ENCODE results near the gene ZNF469.

Gene ZNF469

DNA sequence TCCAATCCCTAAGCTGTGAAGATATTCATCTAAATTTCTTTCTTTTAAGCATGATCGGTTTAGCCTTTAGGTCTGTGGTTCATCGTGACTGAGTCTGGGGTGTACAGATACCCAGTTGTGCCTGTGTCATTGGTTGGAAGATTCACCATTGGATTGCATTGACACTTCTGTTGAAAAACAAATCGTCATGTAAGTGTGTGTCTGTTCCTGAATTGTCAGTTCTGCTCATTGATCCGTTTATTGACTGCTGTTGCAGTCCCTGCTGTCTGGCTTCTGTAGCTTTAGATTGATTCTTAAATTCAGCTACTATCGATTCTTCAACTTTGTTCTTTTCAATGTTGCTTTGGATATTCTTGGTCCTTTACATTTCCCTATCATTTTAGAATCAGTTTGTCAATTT lies 21.0 kb upstream of the ZNF469 start:
- Mint-ChIP-seq H3K27me3 (ENCODE audit: low read depth, poor library complexity) (peaks cover 34% of the 10 kb centered on the region), H3K4me3 (no peak overlapping the region), H3K4me1 (no peaks in the 10 kb centered on the region), H3K9me3 (peaks cover 44% of the 10 kb centered on the region), H3K36me3 (ENCODE audit: low read depth) (no peaks in the 10 kb centered on the region), H3K27ac (no peak overlapping the region)
- DNase-seq: no peak
- TF ChIP-seq, protein P1, sequence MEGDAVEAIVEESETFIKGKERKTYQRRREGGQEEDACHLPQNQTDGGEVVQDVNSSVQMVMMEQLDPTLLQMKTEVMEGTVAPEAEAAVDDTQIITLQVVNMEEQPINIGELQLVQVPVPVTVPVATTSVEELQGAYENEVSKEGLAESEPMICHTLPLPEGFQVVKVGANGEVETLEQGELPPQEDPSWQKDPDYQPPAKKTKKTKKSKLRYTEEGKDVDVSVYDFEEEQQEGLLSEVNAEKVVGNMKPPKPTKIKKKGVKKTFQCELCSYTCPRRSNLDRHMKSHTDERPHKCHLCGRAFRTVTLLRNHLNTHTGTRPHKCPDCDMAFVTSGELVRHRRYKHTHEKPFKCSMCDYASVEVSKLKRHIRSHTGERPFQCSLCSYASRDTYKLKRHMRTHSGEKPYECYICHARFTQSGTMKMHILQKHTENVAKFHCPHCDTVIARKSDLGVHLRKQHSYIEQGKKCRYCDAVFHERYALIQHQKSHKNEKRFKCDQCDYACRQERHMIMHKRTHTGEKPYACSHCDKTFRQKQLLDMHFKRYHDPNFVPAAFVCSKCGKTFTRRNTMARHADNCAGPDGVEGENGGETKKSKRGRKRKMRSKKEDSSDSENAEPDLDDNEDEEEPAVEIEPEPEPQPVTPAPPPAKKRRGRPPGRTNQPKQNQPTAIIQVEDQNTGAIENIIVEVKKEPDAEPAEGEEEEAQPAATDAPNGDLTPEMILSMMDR (IDR thresholded peaks at IDR 0.05): no peak

DNA sequence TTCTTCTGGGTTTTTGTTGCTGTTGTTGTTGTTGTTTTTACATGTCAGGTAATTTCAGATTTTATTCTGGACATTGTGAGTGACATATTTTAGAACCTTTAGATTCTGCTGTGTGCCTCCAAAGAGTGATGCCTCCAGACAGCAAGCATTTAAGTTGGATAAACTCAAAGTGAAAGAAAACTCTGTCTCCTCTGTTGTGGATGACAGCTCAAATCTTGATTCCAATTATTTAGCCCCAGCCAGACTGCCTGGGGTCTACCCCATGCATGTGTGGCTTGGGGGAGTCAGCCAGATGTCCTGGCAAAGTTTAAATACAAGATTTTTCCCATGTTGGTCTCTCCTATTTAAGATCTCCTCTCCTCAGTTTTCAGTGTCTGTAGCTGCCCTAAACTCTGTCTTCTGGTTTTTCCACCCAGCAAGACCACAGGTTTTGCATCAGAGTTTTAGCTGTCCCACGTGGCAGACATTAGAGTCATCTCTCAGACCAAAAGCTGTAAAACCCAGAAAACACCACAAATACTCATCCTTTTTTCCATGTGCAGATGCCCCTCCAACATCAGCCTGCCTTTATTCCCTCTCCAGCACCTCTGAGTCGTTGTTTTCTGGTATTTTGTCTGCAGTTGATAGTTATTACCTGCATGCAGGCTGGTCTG lies 19.4 kb upstream of the ZNF469 start:
- H3K27ac Mint-ChIP-seq: no peak overlapping the region
- TF ChIP-seq, protein P1 (IDR thresholded peaks at IDR 0.05): no peak
- DNase-seq: no peak
- peaks cover 44% of the 10 kb centered on the region for H3K9me3 Mint-ChIP-seq
- H3K36me3 Mint-ChIP-seq (ENCODE audit: low read depth): no peaks in the 10 kb centered on the region
- H3K4me3 Mint-ChIP-seq: no peak overlapping the region
- H3K27me3 Mint-ChIP-seq (ENCODE audit: low read depth, poor library complexity): peaks cover 39% of the 10 kb centered on the region
- H3K4me1 Mint-ChIP-seq: no peaks in the 10 kb centered on the region

GRCh38 chr16:88365244-88365865 lies 17.4 kb upstream of the ZNF469 start:
- no peak for DNase-seq
- Mint-ChIP-seq H3K27me3 (ENCODE audit: low read depth, poor library complexity) (peaks cover 32% of the 10 kb centered on the region), H3K4me3 (no peak overlapping the region)

DNA sequence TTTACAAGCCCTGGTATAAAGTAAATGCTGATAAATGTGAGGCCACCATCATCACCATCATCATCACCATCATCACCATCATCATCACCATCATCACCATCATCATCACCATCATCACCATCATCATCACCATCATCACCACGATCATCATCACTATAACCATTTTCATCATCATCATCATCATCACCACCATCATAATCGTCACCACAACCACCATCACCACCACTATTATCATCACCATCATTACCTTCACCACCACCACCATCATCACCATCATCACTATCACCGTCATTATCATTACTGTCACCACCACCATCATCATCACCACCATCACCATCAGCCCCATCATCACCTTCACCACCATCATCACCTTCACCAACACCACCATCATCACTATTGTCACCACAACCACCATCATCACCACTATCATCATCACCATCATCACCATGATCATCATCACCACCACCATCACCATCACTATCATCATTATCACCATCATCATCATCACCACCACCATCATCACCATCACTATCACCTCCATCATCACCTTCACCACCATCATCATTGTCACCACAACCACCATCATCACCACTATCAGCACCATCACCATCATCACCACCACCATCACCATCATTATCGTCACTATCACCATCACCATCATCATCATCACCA lies 16.6 kb upstream of the ZNF469 start:
- Mint-ChIP-seq H3K36me3 (ENCODE audit: low read depth) (no peaks in the 10 kb centered on the region), H3K27me3 (ENCODE audit: low read depth, poor library complexity) (peaks cover 30% of the 10 kb centered on the region), H3K4me1 (no peaks in the 10 kb centered on the region), H3K9me3 (peaks cover 28% of the 10 kb centered on the region), H3K27ac (no peak overlapping the region), H3K4me3 (no peak overlapping the region)
- no peak for DNase-seq
- TF ChIP-seq, protein P1 (IDR thresholded peaks at IDR 0.05): no peak

More at GRCh38 chr16:88365244-88365865, 17.4 kb upstream of the ZNF469 start:
- TF ChIP-seq, protein P1 (IDR thresholded peaks at IDR 0.05): no peak
- no peaks in the 10 kb centered on the region for H3K4me1 Mint-ChIP-seq
- H3K27ac Mint-ChIP-seq: no peak overlapping the region
- H3K36me3 Mint-ChIP-seq (ENCODE audit: low read depth): no peaks in the 10 kb centered on the region
- peaks cover 30% of the 10 kb centered on the region for H3K9me3 Mint-ChIP-seq

DNA sequence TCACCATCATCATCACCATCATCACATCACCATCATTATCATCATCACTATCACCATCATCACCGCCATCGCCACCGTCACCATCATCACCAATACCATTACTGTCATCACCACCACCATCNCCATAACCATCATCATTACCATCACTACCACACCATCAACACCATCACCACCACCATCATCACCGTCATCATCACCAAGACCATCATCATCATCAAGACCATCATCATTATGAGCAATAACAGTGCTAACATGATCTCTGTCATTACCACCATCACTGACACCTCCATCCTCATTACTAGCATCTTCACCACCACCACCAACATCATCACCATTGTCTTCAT lies 16.1 kb upstream of the ZNF469 start:
- no peaks in the 10 kb centered on the region for H3K36me3 Mint-ChIP-seq (ENCODE audit: low read depth)
- H3K27ac Mint-ChIP-seq: no peak overlapping the region
- H3K4me1 Mint-ChIP-seq: no peaks in the 10 kb centered on the region
- TF ChIP-seq, protein P1 (IDR thresholded peaks at IDR 0.05): no peak
- no peak for DNase-seq
- H3K27me3 Mint-ChIP-seq (ENCODE audit: low read depth, poor library complexity): peaks cover 28% of the 10 kb centered on the region
- peaks cover 23% of the 10 kb centered on the region for H3K9me3 Mint-ChIP-seq
- no peak overlapping the region for H3K4me3 Mint-ChIP-seq
